Measurements from ENCODE around the gene MAP2K5. TPM values are rescaled to one million over a fixed set of nuclear protein-coding genes. Genes with fewer than 3 reads are reported as not detected.

Gene MAP2K5
- total RNA-seq, 1 donor from 2014 or later: 30.7 TPM

DNA sequence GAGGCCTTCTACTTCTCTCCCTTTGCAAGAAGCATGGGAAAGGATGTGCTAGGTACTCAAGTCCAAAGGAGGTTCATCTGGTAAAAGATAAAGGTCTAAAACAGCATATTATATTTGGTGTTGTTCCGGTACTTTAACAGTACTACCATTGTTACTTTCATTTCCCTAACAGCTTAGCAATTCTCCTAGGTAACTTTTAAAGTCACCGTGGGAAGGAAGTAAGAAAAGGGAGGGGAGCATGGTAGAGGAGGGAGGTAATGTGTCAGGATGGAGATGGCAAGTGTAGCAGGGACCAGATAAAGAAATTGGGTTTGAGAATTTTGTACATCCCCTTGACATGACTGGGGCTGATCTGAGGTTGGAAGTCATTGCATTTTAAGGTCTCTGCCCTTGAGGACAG, 193.4 kb downstream of the MAP2K5 start:
- H3K27ac Mint-ChIP-seq: no peak overlapping the region
- no peaks in the 10 kb centered on the region for H3K9me3 Mint-ChIP-seq (ENCODE audit: low read depth)
- peaks cover 2% of the 10 kb centered on the region for H3K36me3 Mint-ChIP-seq (ENCODE audit: insufficient read depth)
- no peak for DNase-seq (ENCODE audit: low spot score, unreplicated experiment)
- TF ChIP-seq, protein P1, sequence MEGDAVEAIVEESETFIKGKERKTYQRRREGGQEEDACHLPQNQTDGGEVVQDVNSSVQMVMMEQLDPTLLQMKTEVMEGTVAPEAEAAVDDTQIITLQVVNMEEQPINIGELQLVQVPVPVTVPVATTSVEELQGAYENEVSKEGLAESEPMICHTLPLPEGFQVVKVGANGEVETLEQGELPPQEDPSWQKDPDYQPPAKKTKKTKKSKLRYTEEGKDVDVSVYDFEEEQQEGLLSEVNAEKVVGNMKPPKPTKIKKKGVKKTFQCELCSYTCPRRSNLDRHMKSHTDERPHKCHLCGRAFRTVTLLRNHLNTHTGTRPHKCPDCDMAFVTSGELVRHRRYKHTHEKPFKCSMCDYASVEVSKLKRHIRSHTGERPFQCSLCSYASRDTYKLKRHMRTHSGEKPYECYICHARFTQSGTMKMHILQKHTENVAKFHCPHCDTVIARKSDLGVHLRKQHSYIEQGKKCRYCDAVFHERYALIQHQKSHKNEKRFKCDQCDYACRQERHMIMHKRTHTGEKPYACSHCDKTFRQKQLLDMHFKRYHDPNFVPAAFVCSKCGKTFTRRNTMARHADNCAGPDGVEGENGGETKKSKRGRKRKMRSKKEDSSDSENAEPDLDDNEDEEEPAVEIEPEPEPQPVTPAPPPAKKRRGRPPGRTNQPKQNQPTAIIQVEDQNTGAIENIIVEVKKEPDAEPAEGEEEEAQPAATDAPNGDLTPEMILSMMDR (IDR thresholded peaks at IDR 0.05; ENCODE audit: unreplicated experiment): no peak
- peaks cover 31% of the 10 kb centered on the region for H3K4me1 Mint-ChIP-seq (ENCODE audit: low read depth)
- H3K27me3 Mint-ChIP-seq: no peaks in the 10 kb centered on the region
- H3K4me3 Mint-ChIP-seq (ENCODE audit: low read depth): no peak overlapping the region

DNA sequence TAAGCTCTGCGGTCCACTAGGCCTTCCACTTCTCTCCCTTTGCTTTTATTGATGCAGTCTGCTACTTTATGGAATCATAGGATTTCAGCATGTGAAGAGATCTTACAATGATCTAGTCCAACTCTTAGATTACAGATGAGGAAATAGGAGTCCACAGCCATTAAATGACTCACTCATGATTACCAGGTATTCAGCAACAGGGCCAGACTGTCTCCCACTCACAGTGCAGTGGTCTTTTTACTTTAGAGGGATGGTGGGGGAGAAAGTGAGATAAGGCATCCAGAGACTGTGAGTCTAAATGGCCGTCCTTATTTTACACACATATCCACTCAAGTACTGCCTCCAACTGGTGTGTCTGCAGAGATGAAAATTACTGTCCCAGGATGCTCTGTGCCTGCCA, 194.3 kb downstream of the MAP2K5 start:
- Mint-ChIP-seq H3K4me1 (ENCODE audit: low read depth) (peaks cover 29% of the 10 kb centered on the region), H3K9me3 (ENCODE audit: low read depth) (no peaks in the 10 kb centered on the region), H3K27ac (no peak overlapping the region), H3K4me3 (ENCODE audit: low read depth) (no peak overlapping the region), H3K36me3 (ENCODE audit: insufficient read depth) (peaks cover 4% of the 10 kb centered on the region), H3K27me3 (no peaks in the 10 kb centered on the region)
- TF ChIP-seq, protein P1 (IDR thresholded peaks at IDR 0.05; ENCODE audit: unreplicated experiment): no peak
- no peak for DNase-seq (ENCODE audit: low spot score, unreplicated experiment)

DNA sequence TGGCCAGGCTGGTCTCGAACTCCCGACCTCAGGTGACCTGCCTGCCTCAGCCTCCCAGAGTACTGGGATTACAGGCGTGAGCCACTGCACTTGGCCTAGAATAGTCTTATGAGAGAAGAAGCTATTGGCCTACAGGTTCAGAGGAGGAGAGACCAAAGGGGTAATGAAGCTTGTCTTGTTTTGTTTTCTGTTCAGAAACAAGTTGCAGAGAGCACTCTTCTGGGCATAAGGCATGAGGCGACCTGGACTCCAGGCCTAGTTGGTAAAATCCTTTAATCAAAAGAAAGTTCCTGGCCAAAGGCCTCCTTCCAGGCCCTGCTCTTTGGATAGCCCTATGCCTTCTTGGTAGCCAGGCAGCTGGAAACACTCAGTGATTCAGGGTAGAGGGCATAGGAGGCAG, 195.6 kb downstream of the MAP2K5 start:
- peaks cover 4% of the 10 kb centered on the region for H3K36me3 Mint-ChIP-seq (ENCODE audit: insufficient read depth)
- no peak overlapping the region for H3K27ac Mint-ChIP-seq
- H3K9me3 Mint-ChIP-seq (ENCODE audit: low read depth): no peaks in the 10 kb centered on the region
- TF ChIP-seq, protein P1 (IDR thresholded peaks at IDR 0.05; ENCODE audit: unreplicated experiment): no peak
- H3K27me3 Mint-ChIP-seq: no peaks in the 10 kb centered on the region
- DNase-seq (ENCODE audit: low spot score, unreplicated experiment): no peak
- H3K4me1 Mint-ChIP-seq (ENCODE audit: low read depth): peaks cover 22% of the 10 kb centered on the region
- no peak overlapping the region for H3K4me3 Mint-ChIP-seq (ENCODE audit: low read depth)

DNA sequence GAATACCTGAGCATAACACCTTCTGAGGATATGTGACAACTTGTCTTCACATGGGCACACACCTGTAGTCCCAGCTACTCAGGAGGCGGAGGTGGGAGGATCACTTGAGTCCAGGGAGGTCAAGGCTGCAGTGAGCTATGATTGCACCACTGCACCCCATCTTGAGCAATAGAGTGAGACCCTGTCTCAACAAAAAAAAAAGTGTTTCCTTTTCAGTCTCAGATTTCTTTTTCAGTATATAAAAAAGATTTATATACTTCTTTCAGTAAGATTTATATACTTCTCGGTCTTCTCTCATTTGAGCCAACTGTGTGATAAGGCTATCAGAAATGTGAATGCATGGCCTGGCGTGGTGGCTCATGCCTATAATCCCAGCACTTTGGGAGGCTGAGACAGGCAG, 197.9 kb downstream of the MAP2K5 start:
- DNase-seq (ENCODE audit: low spot score, unreplicated experiment): no peak
- Mint-ChIP-seq H3K27me3 (no peaks in the 10 kb centered on the region), H3K4me3 (ENCODE audit: low read depth) (no peak overlapping the region), H3K9me3 (ENCODE audit: low read depth) (no peaks in the 10 kb centered on the region), H3K4me1 (ENCODE audit: low read depth) (peaks cover 14% of the 10 kb centered on the region), H3K27ac (no peak overlapping the region), H3K36me3 (ENCODE audit: insufficient read depth) (peaks cover 4% of the 10 kb centered on the region)
- TF ChIP-seq, protein P1 (IDR thresholded peaks at IDR 0.05; ENCODE audit: unreplicated experiment): no peak

DNA sequence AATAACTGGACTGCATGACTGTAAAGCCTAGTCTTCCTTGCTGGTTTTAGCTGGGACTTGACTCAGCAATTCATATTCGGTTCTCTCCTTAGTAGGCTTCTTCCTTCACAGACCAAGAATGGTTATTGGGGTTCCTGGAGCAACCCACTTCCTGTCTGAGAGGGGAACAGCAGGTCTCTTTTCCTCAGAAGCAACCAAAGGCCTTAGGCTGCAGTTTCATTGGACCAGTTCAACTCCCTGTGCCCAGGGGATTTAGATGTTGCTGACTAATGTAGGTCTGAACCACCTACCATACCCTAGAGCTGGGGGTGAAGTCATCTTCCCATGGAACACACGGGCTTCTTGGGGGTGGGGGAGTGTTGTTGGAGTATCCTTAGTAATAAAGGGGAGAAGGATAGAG, 198.8 kb downstream of the MAP2K5 start:
- Mint-ChIP-seq H3K36me3 (ENCODE audit: insufficient read depth) (peaks cover 4% of the 10 kb centered on the region), H3K9me3 (ENCODE audit: low read depth) (no peaks in the 10 kb centered on the region), H3K27me3 (no peaks in the 10 kb centered on the region), H3K4me1 (ENCODE audit: low read depth) (peaks cover 14% of the 10 kb centered on the region), H3K4me3 (ENCODE audit: low read depth) (no peak overlapping the region), H3K27ac (no peak overlapping the region)
- TF ChIP-seq, protein P1 (IDR thresholded peaks at IDR 0.05; ENCODE audit: unreplicated experiment): no peak
- DNase-seq (ENCODE audit: low spot score, unreplicated experiment): no peak
